ENCODE results near the gene ITPR1. TPM values are rescaled to one million over a fixed set of nuclear protein-coding genes. Genes with fewer than 3 reads are reported as not detected.
A peak's percentile ranks its signal among the peaks of the same experiment; 100 is the strongest.

Gene ITPR1
- total RNA-seq, 4 donors from 2014 or later, result 15.3 to 50.2 (median 28.7) TPM

- 72 to 75% methylated on average over 10 of the region's 10 CpGs for WGBS, 2 donors (ENCODE audit: low coverage in 1 of 2)
- TF ChIP-seq POLR2AphosphoS5 (IDR thresholded peaks at IDR 0.05) (no peak), CTCF (IDR thresholded peaks at IDR 0.05) (no peak), EP300 (IDR thresholded peaks at IDR 0.05; ENCODE audit: low read depth) (no peak), POLR2A (IDR thresholded peaks at IDR 0.05) (no peak)
- intact Hi-C loops (cut with DNase I; ENCODE audit: low total_unique reads) (no loop called here), in situ Hi-C loops (cut with MboI; ENCODE audit: low pct_ligation_motif_present in 1 of 4, low pct_unique_long_range_greater_than_20kb in 1 of 4, low sequenced_read_pairs in 3 of 4) (no loop called here)
- peaks cover 26 to 49% (median 39%) of the 10 kb centered on the region in 4 donors for H3K4me1 ChIP-seq
- no peak for DNase-seq
- H3K27me3 ChIP-seq, result no peaks in the 10 kb centered on the region
- H3K4me3 ChIP-seq, result no peak overlapping the region
- H3K36me3 ChIP-seq, result no peaks in the 10 kb centered on the region
- peak overlapping the region in 1 of 4 donors; percentile 23 for H3K27ac ChIP-seq
- no peaks in the 10 kb centered on the region for H3K9me3 ChIP-seq
These were observed 263.1 kb downstream of the ITPR1 start for GRCh38 chr3:4756057-4756775.

GRCh38 chr3:4756855-4757574 lies 263.9 kb downstream of the ITPR1 start:
- Histone ChIP-seq H3K4me1 (peaks cover 19 to 41% (median 31%) of the 10 kb centered on the region in 4 donors), H3K27me3 (no peaks in the 10 kb centered on the region), H3K27ac (peak overlapping the region in 1 of 4 donors; percentile 61), H3K36me3 (no peaks in the 10 kb centered on the region), H3K9me3 (no peaks in the 10 kb centered on the region), H3K4me3 (no peak overlapping the region)
- in situ Hi-C loops (cut with MboI; ENCODE audit: low pct_ligation_motif_present in 1 of 4, low pct_unique_long_range_greater_than_20kb in 1 of 4, low sequenced_read_pairs in 3 of 4), result no loop called here
- intact Hi-C loops (cut with DNase I; ENCODE audit: low total_unique reads), result no loop called here
- WGBS, 2 donors (ENCODE audit: low coverage in 1 of 2), result 52 to 56% methylated on average over 3 of the region's 3 CpGs
- DNase-seq, result no peak
- no peak for TF ChIP-seq POLR2A (IDR thresholded peaks at IDR 0.05)
- TF ChIP-seq EP300 (IDR thresholded peaks at IDR 0.05; ENCODE audit: low read depth), result no peak
- no peak for TF ChIP-seq POLR2AphosphoS5 (IDR thresholded peaks at IDR 0.05)
- TF ChIP-seq CTCF (IDR thresholded peaks at IDR 0.05), result no peak

- Histone ChIP-seq H3K27ac (peak overlapping the region in 1 of 4 donors; percentile 61), H3K4me1 (peaks cover 12 to 34% (median 24%) of the 10 kb centered on the region in 4 donors), H3K27me3 (no peaks in the 10 kb centered on the region), H3K36me3 (no peaks in the 10 kb centered on the region), H3K9me3 (no peaks in the 10 kb centered on the region), H3K4me3 (no peak overlapping the region)
- DNase-seq, result no peak
- intact Hi-C loops (cut with DNase I; ENCODE audit: low total_unique reads) (no loop called here), in situ Hi-C loops (cut with MboI; ENCODE audit: low pct_ligation_motif_present in 1 of 4, low pct_unique_long_range_greater_than_20kb in 1 of 4, low sequenced_read_pairs in 3 of 4) (no loop called here)
- TF ChIP-seq CTCF (IDR thresholded peaks at IDR 0.05) (no peak), POLR2A (IDR thresholded peaks at IDR 0.05) (no peak), POLR2AphosphoS5 (IDR thresholded peaks at IDR 0.05) (no peak), EP300 (IDR thresholded peaks at IDR 0.05; ENCODE audit: low read depth) (no peak)
- WGBS, 2 donors (ENCODE audit: low coverage in 1 of 2), result 81 to 88% methylated on average over 8 to 12 of the region's 12 CpGs
These were observed 264.6 kb downstream of the ITPR1 start for GRCh38 chr3:4757575-4758248.

- in situ Hi-C loops (cut with MboI; ENCODE audit: low pct_ligation_motif_present in 1 of 4, low pct_unique_long_range_greater_than_20kb in 1 of 4, low sequenced_read_pairs in 3 of 4), result no loop called here
- DNase-seq, result no peak
- intact Hi-C loops (cut with DNase I; ENCODE audit: low total_unique reads), result no loop called here
- 17 to 74% methylated on average over 1 to 9 of the region's 9 CpGs for WGBS, 2 donors (ENCODE audit: low coverage in 1 of 2)
- Histone ChIP-seq H3K36me3 (no peaks in the 10 kb centered on the region), H3K27ac (peak overlapping the region in 2 of 4 donors; percentile 11 to 61), H3K4me3 (no peak overlapping the region), H3K4me1 (peaks cover 10 to 32% (median 24%) of the 10 kb centered on the region in 4 donors), H3K27me3 (no peaks in the 10 kb centered on the region), H3K9me3 (no peaks in the 10 kb centered on the region)
- peak in 2 of 3 donors; percentile 25 to 33 for TF ChIP-seq POLR2AphosphoS5 (IDR thresholded peaks at IDR 0.05)
- TF ChIP-seq POLR2A (IDR thresholded peaks at IDR 0.05), result no peak
- no peak for TF ChIP-seq EP300 (IDR thresholded peaks at IDR 0.05; ENCODE audit: low read depth)
- no peak for TF ChIP-seq CTCF (IDR thresholded peaks at IDR 0.05)
These were observed 265.2 kb downstream of the ITPR1 start for GRCh38 chr3:4758249-4758860.
